OCI-LY7 (cell line): ENCODE data around the gene ASXL2.

ENCODE experiments used
- EZH2phosphoT487 ChIP-seq: fragments of 200-600 bp; sonication (generic); IDR thresholded peaks from 2 replicates; pipeline ENCODE4 v1.6.1; 2018; ENCODE audit warnings: low read depth, borderline replicate concordance, mild to moderate bottlenecking, mixed run types, antibody characterized with exemption, low read length, moderate library complexity, mixed read lengths
- TF ChIP-seq, protein P1 (sequence below): fragments of 200-600 bp; sonication (generic); conservative IDR thresholded peaks from 2 replicates; pipeline ENCODE4 v1.5.1; 2014; ENCODE audit warnings: mild to moderate bottlenecking, antibody characterized with exemption, low read length, moderate library complexity, mixed read lengths

DNA sequence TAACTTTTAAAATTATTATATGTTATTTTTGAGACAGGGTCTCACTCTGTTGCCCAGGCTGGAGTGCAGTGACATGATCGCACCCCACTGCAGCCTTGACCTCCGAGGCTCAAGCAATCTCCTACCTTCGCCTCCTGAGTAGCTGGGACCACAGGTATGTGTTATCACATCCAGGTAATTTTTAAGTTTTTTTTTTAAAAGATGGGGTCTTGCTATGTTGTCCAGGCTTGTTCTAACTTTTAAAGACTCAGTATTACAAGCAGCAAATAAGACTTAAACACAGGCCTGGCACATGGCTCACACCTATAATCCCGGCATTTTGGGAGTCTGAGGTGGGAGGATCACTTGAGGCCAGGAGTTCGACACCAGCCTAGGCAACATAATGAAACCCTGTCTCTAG lies 101.2 kb downstream of the ASXL2 start:
- TF ChIP-seq, protein P1, sequence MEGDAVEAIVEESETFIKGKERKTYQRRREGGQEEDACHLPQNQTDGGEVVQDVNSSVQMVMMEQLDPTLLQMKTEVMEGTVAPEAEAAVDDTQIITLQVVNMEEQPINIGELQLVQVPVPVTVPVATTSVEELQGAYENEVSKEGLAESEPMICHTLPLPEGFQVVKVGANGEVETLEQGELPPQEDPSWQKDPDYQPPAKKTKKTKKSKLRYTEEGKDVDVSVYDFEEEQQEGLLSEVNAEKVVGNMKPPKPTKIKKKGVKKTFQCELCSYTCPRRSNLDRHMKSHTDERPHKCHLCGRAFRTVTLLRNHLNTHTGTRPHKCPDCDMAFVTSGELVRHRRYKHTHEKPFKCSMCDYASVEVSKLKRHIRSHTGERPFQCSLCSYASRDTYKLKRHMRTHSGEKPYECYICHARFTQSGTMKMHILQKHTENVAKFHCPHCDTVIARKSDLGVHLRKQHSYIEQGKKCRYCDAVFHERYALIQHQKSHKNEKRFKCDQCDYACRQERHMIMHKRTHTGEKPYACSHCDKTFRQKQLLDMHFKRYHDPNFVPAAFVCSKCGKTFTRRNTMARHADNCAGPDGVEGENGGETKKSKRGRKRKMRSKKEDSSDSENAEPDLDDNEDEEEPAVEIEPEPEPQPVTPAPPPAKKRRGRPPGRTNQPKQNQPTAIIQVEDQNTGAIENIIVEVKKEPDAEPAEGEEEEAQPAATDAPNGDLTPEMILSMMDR, result no peak
- TF ChIP-seq EZH2phosphoT487, result no peak
